ENCODE measurements around the gene SNX14. TPM values are rescaled to one million over a fixed set of nuclear protein-coding genes. Genes with fewer than 3 reads are reported as not detected.

SNX14 gene
- total RNA-seq, 1 experiment from 2014 or later, result 84.8 TPM

DNA sequence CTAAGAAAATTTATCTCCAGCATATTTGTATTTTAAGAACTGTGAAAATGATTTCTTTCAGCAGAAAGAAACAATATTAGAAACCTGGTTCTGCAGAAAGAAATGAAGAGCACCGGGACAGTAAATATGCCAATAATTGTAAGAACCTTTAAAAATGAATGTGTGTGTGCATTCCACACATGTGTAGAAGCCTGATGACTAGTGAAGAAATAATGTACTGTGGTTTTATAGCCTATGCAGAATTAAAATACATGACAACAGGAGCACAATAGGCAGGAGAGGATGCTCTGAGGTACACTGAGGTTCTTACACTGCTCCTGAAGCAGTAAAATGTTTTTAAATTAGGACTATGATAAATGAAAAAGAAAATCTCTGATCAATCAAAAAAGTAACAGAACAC is 48.9 kb downstream of the SNX14 start:
- H3K4me2 ChIP-seq (ENCODE audit: low read length), result no peak overlapping the region
- no peak for ATAC-seq
- no peak for DNase-seq (ENCODE audit: low read depth, low spot score)
- H3K27ac ChIP-seq (ENCODE audit: low read depth, low read length), result no peak overlapping the region
- BruUV-seq (replicated peaks), result no TSS peak
- POLR2A ChIA-PET, result no interaction called here
- H3K79me2 ChIP-seq (ENCODE audit: insufficient read depth, low read length), result no peaks in the 10 kb centered on the region
- intact Hi-C loops (cut with micrococcal nuclease), result no loop called here
- H2AFZ ChIP-seq (ENCODE audit: low read depth, low read length, poor library complexity, severe bottlenecking), result no peak overlapping the region
- no peak overlapping the region for H3K4me3 ChIP-seq (replicated peaks in 1 of 2; ENCODE audit: low read depth in 1 of 2, low read length in 2 of 2)
- RAD21 ChIA-PET (ENCODE audit: low non-redundant PET in 1 of 2, low total read pairs in 2 of 2, uncharacterized antibody in 2 of 2, unreplicated experiment in 2 of 2), result no interaction called here
- CTCF ChIA-PET, result no interaction called here
- H3K9ac ChIP-seq (ENCODE audit: low read length), result no peak overlapping the region
- TF ChIP-seq, protein P1, sequence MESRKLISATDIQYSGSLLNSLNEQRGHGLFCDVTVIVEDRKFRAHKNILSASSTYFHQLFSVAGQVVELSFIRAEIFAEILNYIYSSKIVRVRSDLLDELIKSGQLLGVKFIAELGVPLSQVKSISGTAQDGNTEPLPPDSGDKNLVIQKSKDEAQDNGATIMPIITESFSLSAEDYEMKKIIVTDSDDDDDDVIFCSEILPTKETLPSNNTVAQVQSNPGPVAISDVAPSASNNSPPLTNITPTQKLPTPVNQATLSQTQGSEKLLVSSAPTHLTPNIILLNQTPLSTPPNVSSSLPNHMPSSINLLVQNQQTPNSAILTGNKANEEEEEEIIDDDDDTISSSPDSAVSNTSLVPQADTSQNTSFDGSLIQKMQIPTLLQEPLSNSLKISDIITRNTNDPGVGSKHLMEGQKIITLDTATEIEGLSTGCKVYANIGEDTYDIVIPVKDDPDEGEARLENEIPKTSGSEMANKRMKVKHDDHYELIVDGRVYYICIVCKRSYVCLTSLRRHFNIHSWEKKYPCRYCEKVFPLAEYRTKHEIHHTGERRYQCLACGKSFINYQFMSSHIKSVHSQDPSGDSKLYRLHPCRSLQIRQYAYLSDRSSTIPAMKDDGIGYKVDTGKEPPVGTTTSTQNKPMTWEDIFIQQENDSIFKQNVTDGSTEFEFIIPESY (IDR thresholded peaks at IDR 0.05; ENCODE audit: extremely low read depth, insufficient replicate concordance, low read length), result no peak
- TF ChIP-seq EZH2phosphoT487 (IDR thresholded peaks at IDR 0.05; ENCODE audit: borderline replicate concordance) (no peak), CBX3 (IDR thresholded peaks at IDR 0.05; ENCODE audit: low read depth) (no peak), EZH2 (IDR thresholded peaks at IDR 0.05) (no peak), JUND (IDR thresholded peaks at IDR 0.05) (no peak), YY1 (IDR thresholded peaks at IDR 0.05; ENCODE audit: extremely low read depth, insufficient replicate concordance, low read depth, low read length) (no peak), SRF (IDR thresholded peaks at IDR 0.05; ENCODE audit: low read depth) (no peak), SIN3A (IDR thresholded peaks at IDR 0.05; ENCODE audit: low read depth) (no peak), SP1 (IDR thresholded peaks at IDR 0.05; ENCODE audit: low read depth) (no peak), TCF7L2 (IDR thresholded peaks at IDR 0.05; ENCODE audit: borderline replicate concordance, extremely low read depth, insufficient read depth, insufficient read length) (no peak), ZNF274 (IDR thresholded peaks at IDR 0.05; ENCODE audit: low read depth, low read length) (no peak), POLR2A (IDR thresholded peaks at IDR 0.05; ENCODE audit: borderline replicate concordance, extremely low read depth, insufficient read depth, insufficient read length) (no peak), ELF1 (IDR thresholded peaks at IDR 0.05; ENCODE audit: borderline replicate concordance, low read depth) (no peak), EGR1 (IDR thresholded peaks at IDR 0.05; ENCODE audit: low read depth) (no peak), FOSL1 (IDR thresholded peaks at IDR 0.05; ENCODE audit: low read depth) (no peak), POLR2AphosphoS5 (IDR thresholded peaks at IDR 0.05; ENCODE audit: low read depth, low read length) (no peak)
- TF ChIP-seq, protein P2, sequence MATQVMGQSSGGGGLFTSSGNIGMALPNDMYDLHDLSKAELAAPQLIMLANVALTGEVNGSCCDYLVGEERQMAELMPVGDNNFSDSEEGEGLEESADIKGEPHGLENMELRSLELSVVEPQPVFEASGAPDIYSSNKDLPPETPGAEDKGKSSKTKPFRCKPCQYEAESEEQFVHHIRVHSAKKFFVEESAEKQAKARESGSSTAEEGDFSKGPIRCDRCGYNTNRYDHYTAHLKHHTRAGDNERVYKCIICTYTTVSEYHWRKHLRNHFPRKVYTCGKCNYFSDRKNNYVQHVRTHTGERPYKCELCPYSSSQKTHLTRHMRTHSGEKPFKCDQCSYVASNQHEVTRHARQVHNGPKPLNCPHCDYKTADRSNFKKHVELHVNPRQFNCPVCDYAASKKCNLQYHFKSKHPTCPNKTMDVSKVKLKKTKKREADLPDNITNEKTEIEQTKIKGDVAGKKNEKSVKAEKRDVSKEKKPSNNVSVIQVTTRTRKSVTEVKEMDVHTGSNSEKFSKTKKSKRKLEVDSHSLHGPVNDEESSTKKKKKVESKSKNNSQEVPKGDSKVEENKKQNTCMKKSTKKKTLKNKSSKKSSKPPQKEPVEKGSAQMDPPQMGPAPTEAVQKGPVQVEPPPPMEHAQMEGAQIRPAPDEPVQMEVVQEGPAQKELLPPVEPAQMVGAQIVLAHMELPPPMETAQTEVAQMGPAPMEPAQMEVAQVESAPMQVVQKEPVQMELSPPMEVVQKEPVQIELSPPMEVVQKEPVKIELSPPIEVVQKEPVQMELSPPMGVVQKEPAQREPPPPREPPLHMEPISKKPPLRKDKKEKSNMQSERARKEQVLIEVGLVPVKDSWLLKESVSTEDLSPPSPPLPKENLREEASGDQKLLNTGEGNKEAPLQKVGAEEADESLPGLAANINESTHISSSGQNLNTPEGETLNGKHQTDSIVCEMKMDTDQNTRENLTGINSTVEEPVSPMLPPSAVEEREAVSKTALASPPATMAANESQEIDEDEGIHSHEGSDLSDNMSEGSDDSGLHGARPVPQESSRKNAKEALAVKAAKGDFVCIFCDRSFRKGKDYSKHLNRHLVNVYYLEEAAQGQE (IDR thresholded peaks at IDR 0.05; ENCODE audit: low read depth), result no peak
- TF ChIP-seq, protein P3, sequence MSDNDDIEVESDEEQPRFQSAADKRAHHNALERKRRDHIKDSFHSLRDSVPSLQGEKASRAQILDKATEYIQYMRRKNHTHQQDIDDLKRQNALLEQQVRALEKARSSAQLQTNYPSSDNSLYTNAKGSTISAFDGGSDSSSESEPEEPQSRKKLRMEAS (IDR thresholded peaks at IDR 0.05), result no peak
- TF ChIP-seq, protein P4, sequence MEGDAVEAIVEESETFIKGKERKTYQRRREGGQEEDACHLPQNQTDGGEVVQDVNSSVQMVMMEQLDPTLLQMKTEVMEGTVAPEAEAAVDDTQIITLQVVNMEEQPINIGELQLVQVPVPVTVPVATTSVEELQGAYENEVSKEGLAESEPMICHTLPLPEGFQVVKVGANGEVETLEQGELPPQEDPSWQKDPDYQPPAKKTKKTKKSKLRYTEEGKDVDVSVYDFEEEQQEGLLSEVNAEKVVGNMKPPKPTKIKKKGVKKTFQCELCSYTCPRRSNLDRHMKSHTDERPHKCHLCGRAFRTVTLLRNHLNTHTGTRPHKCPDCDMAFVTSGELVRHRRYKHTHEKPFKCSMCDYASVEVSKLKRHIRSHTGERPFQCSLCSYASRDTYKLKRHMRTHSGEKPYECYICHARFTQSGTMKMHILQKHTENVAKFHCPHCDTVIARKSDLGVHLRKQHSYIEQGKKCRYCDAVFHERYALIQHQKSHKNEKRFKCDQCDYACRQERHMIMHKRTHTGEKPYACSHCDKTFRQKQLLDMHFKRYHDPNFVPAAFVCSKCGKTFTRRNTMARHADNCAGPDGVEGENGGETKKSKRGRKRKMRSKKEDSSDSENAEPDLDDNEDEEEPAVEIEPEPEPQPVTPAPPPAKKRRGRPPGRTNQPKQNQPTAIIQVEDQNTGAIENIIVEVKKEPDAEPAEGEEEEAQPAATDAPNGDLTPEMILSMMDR (IDR thresholded peaks at IDR 0.05 in 2 of 3, conservative IDR thresholded peaks at IDR 0.05 in 1 of 3; ENCODE audit: borderline replicate concordance in 1 of 3, insufficient read depth in 1 of 3, low read depth in 2 of 3, low read length in 2 of 3), result no peak
- H3K27me3 ChIP-seq (ENCODE audit: insufficient read depth, low read length), result no peaks in the 10 kb centered on the region
- H3K9me2 ChIP-seq (ENCODE audit: insufficient read depth), result no peaks in the 10 kb centered on the region
- H3K9me3 ChIP-seq (ENCODE audit: control insufficient read depth in 1 of 2, insufficient read depth in 1 of 2, low read depth in 1 of 2, low read length in 2 of 2), result no peaks in the 10 kb centered on the region
- H4K20me1 ChIP-seq (ENCODE audit: insufficient read depth), result no peaks in the 10 kb centered on the region
- H3K36me3 ChIP-seq (ENCODE audit: control insufficient read depth in 1 of 2, insufficient read depth in 2 of 2, low read length in 2 of 2), result peaks cover 0 to 12% of the 10 kb centered on the region in 2 experiments; a peak in 2 of 4 replicates
- H3K4me1 ChIP-seq (ENCODE audit: control insufficient read depth in 1 of 2, insufficient read depth in 2 of 2, low read length in 2 of 2), result no peaks in the 10 kb centered on the region
